ENCODE measurements around the gene KCNQ5.

DNA sequence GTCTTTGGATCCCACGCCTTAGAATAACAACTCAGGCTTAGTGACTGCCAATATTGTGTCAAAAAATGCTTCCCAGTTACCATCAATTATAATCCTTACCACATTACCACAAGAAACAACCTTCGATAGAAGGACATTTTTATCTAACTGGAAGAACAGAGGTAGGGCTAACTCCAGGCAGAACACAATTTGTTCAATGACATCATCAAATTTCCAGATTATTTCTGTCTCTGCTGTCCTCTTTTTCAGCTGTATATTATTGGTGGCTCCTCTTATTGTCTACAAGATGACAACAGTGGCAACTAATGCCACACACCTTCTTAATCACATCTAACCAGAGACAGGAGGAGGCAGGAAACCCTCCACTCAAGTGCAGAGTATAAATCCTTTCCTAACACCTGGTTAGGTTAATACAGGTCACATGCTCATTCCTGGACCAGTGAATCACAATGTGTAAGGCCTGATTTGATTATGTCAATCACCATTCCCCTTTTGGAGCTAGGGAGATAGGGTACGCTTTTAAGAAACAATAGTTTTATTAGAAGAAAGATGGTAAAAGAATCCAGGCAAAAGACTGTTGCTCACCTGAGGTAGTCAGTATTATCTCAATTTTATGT is 585.5 kb downstream of the KCNQ5 start:
- TF ChIP-seq POLR2A (IDR thresholded peaks at IDR 0.05; ENCODE audit: borderline replicate concordance, extremely low read depth, insufficient read depth, insufficient read length), result no peak
- TF ChIP-seq, protein P1, sequence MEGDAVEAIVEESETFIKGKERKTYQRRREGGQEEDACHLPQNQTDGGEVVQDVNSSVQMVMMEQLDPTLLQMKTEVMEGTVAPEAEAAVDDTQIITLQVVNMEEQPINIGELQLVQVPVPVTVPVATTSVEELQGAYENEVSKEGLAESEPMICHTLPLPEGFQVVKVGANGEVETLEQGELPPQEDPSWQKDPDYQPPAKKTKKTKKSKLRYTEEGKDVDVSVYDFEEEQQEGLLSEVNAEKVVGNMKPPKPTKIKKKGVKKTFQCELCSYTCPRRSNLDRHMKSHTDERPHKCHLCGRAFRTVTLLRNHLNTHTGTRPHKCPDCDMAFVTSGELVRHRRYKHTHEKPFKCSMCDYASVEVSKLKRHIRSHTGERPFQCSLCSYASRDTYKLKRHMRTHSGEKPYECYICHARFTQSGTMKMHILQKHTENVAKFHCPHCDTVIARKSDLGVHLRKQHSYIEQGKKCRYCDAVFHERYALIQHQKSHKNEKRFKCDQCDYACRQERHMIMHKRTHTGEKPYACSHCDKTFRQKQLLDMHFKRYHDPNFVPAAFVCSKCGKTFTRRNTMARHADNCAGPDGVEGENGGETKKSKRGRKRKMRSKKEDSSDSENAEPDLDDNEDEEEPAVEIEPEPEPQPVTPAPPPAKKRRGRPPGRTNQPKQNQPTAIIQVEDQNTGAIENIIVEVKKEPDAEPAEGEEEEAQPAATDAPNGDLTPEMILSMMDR (IDR thresholded peaks at IDR 0.05 in 2 of 3, conservative IDR thresholded peaks at IDR 0.05 in 1 of 3; ENCODE audit: borderline replicate concordance in 1 of 3, insufficient read depth in 1 of 3, low read depth in 2 of 3, low read length in 2 of 3), result no peak
- no peak for TF ChIP-seq CEBPB (IDR thresholded peaks at IDR 0.05; ENCODE audit: low read depth)
- TF ChIP-seq, protein P2, sequence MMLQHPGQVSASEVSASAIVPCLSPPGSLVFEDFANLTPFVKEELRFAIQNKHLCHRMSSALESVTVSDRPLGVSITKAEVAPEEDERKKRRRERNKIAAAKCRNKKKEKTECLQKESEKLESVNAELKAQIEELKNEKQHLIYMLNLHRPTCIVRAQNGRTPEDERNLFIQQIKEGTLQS (IDR thresholded peaks at IDR 0.05), result no peak
- no peak for TF ChIP-seq RAD21 (IDR thresholded peaks at IDR 0.05; ENCODE audit: low read depth)
- TF ChIP-seq EZH2 (IDR thresholded peaks at IDR 0.05), result no peak
- TF ChIP-seq, protein P3, sequence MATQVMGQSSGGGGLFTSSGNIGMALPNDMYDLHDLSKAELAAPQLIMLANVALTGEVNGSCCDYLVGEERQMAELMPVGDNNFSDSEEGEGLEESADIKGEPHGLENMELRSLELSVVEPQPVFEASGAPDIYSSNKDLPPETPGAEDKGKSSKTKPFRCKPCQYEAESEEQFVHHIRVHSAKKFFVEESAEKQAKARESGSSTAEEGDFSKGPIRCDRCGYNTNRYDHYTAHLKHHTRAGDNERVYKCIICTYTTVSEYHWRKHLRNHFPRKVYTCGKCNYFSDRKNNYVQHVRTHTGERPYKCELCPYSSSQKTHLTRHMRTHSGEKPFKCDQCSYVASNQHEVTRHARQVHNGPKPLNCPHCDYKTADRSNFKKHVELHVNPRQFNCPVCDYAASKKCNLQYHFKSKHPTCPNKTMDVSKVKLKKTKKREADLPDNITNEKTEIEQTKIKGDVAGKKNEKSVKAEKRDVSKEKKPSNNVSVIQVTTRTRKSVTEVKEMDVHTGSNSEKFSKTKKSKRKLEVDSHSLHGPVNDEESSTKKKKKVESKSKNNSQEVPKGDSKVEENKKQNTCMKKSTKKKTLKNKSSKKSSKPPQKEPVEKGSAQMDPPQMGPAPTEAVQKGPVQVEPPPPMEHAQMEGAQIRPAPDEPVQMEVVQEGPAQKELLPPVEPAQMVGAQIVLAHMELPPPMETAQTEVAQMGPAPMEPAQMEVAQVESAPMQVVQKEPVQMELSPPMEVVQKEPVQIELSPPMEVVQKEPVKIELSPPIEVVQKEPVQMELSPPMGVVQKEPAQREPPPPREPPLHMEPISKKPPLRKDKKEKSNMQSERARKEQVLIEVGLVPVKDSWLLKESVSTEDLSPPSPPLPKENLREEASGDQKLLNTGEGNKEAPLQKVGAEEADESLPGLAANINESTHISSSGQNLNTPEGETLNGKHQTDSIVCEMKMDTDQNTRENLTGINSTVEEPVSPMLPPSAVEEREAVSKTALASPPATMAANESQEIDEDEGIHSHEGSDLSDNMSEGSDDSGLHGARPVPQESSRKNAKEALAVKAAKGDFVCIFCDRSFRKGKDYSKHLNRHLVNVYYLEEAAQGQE (IDR thresholded peaks at IDR 0.05; ENCODE audit: low read depth), result no peak

All from HCT116 (cell line).